ENCODE data around the gene ELOVL4.

The ELOVL4 gene

GRCh38 chr6:79896075-79896449 is 51.3 kb downstream of the ELOVL4 start:
- no peak for ATAC-seq
- TF ChIP-seq ZFP3 (CRISPR knock-in tag; IDR thresholded peaks at IDR 0.05), result no peak
- TF ChIP-seq, protein P1, sequence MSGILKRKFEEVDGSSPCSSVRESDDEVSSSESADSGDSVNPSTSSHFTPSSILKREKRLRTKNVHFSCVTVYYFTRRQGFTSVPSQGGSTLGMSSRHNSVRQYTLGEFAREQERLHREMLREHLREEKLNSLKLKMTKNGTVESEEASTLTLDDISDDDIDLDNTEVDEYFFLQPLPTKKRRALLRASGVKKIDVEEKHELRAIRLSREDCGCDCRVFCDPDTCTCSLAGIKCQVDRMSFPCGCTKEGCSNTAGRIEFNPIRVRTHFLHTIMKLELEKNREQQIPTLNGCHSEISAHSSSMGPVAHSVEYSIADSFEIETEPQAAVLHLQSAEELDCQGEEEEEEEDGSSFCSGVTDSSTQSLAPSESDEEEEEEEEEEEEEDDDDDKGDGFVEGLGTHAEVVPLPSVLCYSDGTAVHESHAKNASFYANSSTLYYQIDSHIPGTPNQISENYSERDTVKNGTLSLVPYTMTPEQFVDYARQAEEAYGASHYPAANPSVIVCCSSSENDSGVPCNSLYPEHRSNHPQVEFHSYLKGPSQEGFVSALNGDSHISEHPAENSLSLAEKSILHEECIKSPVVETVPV (CRISPR knock-in tag; IDR thresholded peaks at IDR 0.05), result no peak
- no peak for TF ChIP-seq GLIS3 (CRISPR knock-in tag; IDR thresholded peaks at IDR 0.05)
- no peak for TF ChIP-seq BACH2 (CRISPR knock-in tag; IDR thresholded peaks at IDR 0.05; ENCODE audit: borderline replicate concordance)
- no peak for TF ChIP-seq ZNF70 (CRISPR knock-in tag; IDR thresholded peaks at IDR 0.05)
- no peak for TF ChIP-seq ZNF565 (CRISPR knock-in tag; conservative IDR thresholded peaks at IDR 0.05; ENCODE audit: low read depth)
- no peak for TF ChIP-seq ISL1 (CRISPR knock-in tag; IDR thresholded peaks at IDR 0.05)
- TF ChIP-seq POU6F1 (CRISPR knock-in tag; IDR thresholded peaks at IDR 0.05; ENCODE audit: borderline replicate concordance, low read depth), result no peak
- TF ChIP-seq ARNTL (CRISPR knock-in tag; IDR thresholded peaks at IDR 0.05; ENCODE audit: borderline replicate concordance, low read depth), result no peak
- TF ChIP-seq ESRRG (CRISPR knock-in tag; IDR thresholded peaks at IDR 0.05), result no peak
- TF ChIP-seq TCF4 (CRISPR knock-in tag; IDR thresholded peaks at IDR 0.05; ENCODE audit: borderline replicate concordance), result no peak
- TF ChIP-seq ZNF8 (CRISPR knock-in tag; IDR thresholded peaks at IDR 0.05), result no peak
- TF ChIP-seq CSDC2 (CRISPR knock-in tag; IDR thresholded peaks at IDR 0.05), result no peak
- no peak for TF ChIP-seq PPARA (CRISPR knock-in tag; IDR thresholded peaks at IDR 0.05; ENCODE audit: borderline replicate concordance)
- TF ChIP-seq ZC3H10 (CRISPR knock-in tag; IDR thresholded peaks at IDR 0.05), result no peak
- no peak for TF ChIP-seq OSR1 (CRISPR knock-in tag; IDR thresholded peaks at IDR 0.05)

- no peak for ATAC-seq
- no peak for TF ChIP-seq SNAI2 (CRISPR knock-in tag; IDR thresholded peaks at IDR 0.05)
- TF ChIP-seq, protein P2, sequence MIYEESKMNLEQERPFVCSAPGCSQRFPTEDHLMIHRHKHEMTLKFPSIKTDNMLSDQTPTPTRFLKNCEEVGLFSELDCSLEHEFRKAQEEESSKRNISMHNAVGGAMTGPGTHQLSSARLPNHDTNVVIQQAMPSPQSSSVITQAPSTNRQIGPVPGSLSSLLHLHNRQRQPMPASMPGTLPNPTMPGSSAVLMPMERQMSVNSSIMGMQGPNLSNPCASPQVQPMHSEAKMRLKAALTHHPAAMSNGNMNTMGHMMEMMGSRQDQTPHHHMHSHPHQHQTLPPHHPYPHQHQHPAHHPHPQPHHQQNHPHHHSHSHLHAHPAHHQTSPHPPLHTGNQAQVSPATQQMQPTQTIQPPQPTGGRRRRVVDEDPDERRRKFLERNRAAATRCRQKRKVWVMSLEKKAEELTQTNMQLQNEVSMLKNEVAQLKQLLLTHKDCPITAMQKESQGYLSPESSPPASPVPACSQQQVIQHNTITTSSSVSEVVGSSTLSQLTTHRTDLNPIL (CRISPR knock-in tag; IDR thresholded peaks at IDR 0.05; ENCODE audit: low read depth), result no peak
These were observed 51.8 kb downstream of the ELOVL4 start for GRCh38 chr6:79895382-79896074.

DNA sequence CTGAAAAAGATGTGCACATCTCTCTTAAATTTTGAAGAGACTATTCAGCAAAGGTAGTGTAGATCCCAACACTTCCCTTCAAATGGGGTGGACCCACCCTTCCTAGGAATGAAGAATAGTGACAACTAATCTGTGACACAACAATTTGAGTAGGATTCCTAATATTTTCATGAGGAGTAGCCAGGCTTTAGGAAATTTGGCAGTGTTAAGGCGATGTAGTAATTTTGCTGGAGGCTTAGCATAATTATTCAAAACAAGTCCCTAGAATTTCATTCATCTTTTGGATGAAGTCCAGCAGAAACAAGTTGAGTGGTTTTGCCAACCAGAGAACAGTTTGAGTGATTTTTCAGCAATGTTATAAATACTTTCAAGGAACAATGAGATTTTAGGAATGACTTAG is 52.4 kb downstream of the ELOVL4 start:
- TF ChIP-seq ZNF70 (CRISPR knock-in tag; IDR thresholded peaks at IDR 0.05) (no peak), TOX (CRISPR knock-in tag; IDR thresholded peaks at IDR 0.05; ENCODE audit: borderline replicate concordance) (no peak), ZC3H10 (CRISPR knock-in tag; IDR thresholded peaks at IDR 0.05) (no peak), RARB (CRISPR knock-in tag; IDR thresholded peaks at IDR 0.05) (no peak), ARNTL (CRISPR knock-in tag; IDR thresholded peaks at IDR 0.05; ENCODE audit: borderline replicate concordance, low read depth) (no peak), POU6F1 (CRISPR knock-in tag; IDR thresholded peaks at IDR 0.05; ENCODE audit: borderline replicate concordance, low read depth) (no peak)
- TF ChIP-seq, protein P2 (CRISPR knock-in tag; IDR thresholded peaks at IDR 0.05; ENCODE audit: low read depth), result no peak

DNA sequence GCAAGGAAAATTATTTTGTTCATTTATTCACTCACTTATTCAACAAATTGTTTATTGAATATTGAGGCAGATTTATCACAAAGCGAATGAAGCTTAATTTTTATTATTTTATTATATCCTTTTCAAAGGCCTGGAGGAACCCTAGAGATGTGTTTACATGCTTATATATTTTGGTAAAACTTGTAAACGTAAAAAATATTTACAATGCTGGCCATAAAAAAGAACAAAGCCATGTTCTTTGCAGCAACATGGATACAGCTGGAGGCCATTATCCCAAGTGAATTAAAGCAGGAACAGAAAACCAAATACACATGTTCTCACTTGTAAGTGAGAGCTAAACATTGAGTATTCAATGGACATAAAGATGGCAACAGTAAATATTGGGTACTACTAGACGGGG is 58.8 kb downstream of the ELOVL4 start:
- TF ChIP-seq BACH2 (CRISPR knock-in tag; IDR thresholded peaks at IDR 0.05; ENCODE audit: borderline replicate concordance), result no peak
- TF ChIP-seq ZFP3 (CRISPR knock-in tag; IDR thresholded peaks at IDR 0.05), result no peak
- no peak for TF ChIP-seq ISL1 (CRISPR knock-in tag; IDR thresholded peaks at IDR 0.05)
- TF ChIP-seq, protein P1 (CRISPR knock-in tag; IDR thresholded peaks at IDR 0.05), result no peak
- no peak for TF ChIP-seq GLIS3 (CRISPR knock-in tag; IDR thresholded peaks at IDR 0.05)
- TF ChIP-seq, protein P2 (CRISPR knock-in tag; IDR thresholded peaks at IDR 0.05; ENCODE audit: low read depth), result no peak
- TF ChIP-seq ZNF565 (CRISPR knock-in tag; conservative IDR thresholded peaks at IDR 0.05; ENCODE audit: low read depth), result no peak
- no peak for TF ChIP-seq ZC3H10 (CRISPR knock-in tag; IDR thresholded peaks at IDR 0.05)
- TF ChIP-seq TOX (CRISPR knock-in tag; IDR thresholded peaks at IDR 0.05; ENCODE audit: borderline replicate concordance), result no peak
- no peak for TF ChIP-seq ZNF70 (CRISPR knock-in tag; IDR thresholded peaks at IDR 0.05)
- TF ChIP-seq PPARA (CRISPR knock-in tag; IDR thresholded peaks at IDR 0.05; ENCODE audit: borderline replicate concordance), result no peak
- no peak for TF ChIP-seq ARNTL (CRISPR knock-in tag; IDR thresholded peaks at IDR 0.05; ENCODE audit: borderline replicate concordance, low read depth)
- no peak for TF ChIP-seq ESRRG (CRISPR knock-in tag; IDR thresholded peaks at IDR 0.05)
- TF ChIP-seq OSR1 (CRISPR knock-in tag; IDR thresholded peaks at IDR 0.05), result no peak
- no peak for TF ChIP-seq RARB (CRISPR knock-in tag; IDR thresholded peaks at IDR 0.05)
- no peak for ATAC-seq

More for the DNA sequence above, 52.4 kb downstream of the ELOVL4 start:
- no peak for ATAC-seq

Data from SK-N-SH treated with all-trans-retinoic acid at 6 μM for 48 hours (cell line).